HCT116 (cell line): ENCODE measurements around the gene PAK1IP1. TPM values are rescaled to one million over a fixed set of nuclear protein-coding genes. Genes with fewer than 3 reads are reported as not detected.

ENCODE experiments used
- ATAC-seq: fragments of 200-7000 bp; cut with Tn5 transposase; 2 replicates; pipeline ENCODE4 v1.9.1; 2020; ENCODE audit warnings: mild to moderate bottlenecking, moderate library complexity
- BruUV-seq: library from RNA; stranded (reverse); fragments of 400-500 nt; replicated peaks from 2 replicates; lab custom pipeline; 2021; lab: Mats Ljungman, UMichigan
- CTCF ChIA-PET: fragments of 300-600 bp; sonication (Branson Sonifier 250); formaldehyde crosslinking; loops from one replicate; lab custom pipeline; 2021; ENCODE audit warnings: antibody characterized with exemption; lab: Charles Lee
- POLR2A ChIA-PET: fragments of 300-600, 350-600 bp; sonication (Branson Sonifier 250); formaldehyde crosslinking; loops from one replicate; lab custom pipeline; 2021; ENCODE audit warnings: antibody characterized with exemption; lab: Charles Lee
- RAD21 ChIA-PET, 2 experiments: fragments of 300-600 bp; sonication (Branson Sonifier 250); formaldehyde crosslinking; loops; one replicate each; lab custom pipeline; 2023; ENCODE audit warnings: low total read pairs in 2 of 2; ENCODE audit not compliant: uncharacterized antibody in 2 of 2, unreplicated experiment in 2 of 2, low non-redundant PET in 1 of 2; lab: Charles Lee
- DNase-seq: peaks from one replicate; pipeline ENCODE4 v3.0.0-alpha.2; 2010; ENCODE audit warnings: low read depth, low spot score
- H2AFZ ChIP-seq: fragments of 200-600 bp; shearing (Covaris generic), sonication (generic); 2 replicates; pipeline ENCODE4 v1.6.1; 2017; ENCODE audit warnings: low read depth, mixed run types, mixed read lengths, antibody characterized with exemption, low read length; ENCODE audit not compliant: poor library complexity, severe bottlenecking
- H3K27ac ChIP-seq: 2 replicates; pipeline ENCODE4 v1.5.1; 2012; ENCODE audit warnings: low read depth, low read length
- H3K27me3 ChIP-seq: fragments of 200-600 bp; sonication (generic); 2 replicates; pipeline ENCODE4 v1.6.1; 2016; ENCODE audit warnings: mixed run types, low read length, mixed read lengths; ENCODE audit not compliant: insufficient read depth
- H3K36me3 ChIP-seq, 2 experiments: fragments of 200-500 bp in 1 of 2; fragments of 200-600 bp in 1 of 2; sonication (Bioruptor generic) in 1 of 2; sonication (generic) in 1 of 2; 2 replicates each; pipeline versions ENCODE4 v1.5.1 to v1.6.1; 2014 to 2016; ENCODE audit warnings: low read length in 2 of 2, inconsistent platforms in 1 of 2, mixed read lengths in 1 of 2, mixed run types in 1 of 2; ENCODE audit not compliant: insufficient read depth in 2 of 2, control insufficient read depth in 1 of 2
- H3K4me1 ChIP-seq, 2 experiments: fragments of 200-600 bp in 1 of 2; sonication (generic) in 1 of 2; 2 replicates each; pipeline versions ENCODE4 v1.5.1 to v1.6.1; 2012 to 2017; ENCODE audit warnings: low read length in 2 of 2, inconsistent platforms in 1 of 2, mild to moderate bottlenecking in 1 of 2, mixed read lengths in 1 of 2, mixed run types in 1 of 2, moderate library complexity in 1 of 2; ENCODE audit not compliant: insufficient read depth in 2 of 2, control insufficient read depth in 1 of 2
- H3K4me2 ChIP-seq: fragments of 200-600 bp; sonication (generic); 2 replicates; pipeline ENCODE4 v1.6.1; 2017; ENCODE audit warnings: mixed run types, low read length, mixed read lengths
- H3K4me3 ChIP-seq, 2 experiments: fragments of 200-600 bp in 1 of 2; sonication (generic) in 1 of 2; replicated peaks in 1 of 2; 2 replicates each; pipeline ENCODE4 v1.5.1; 2011 to 2016; ENCODE audit warnings: low read length in 2 of 2, control low read depth in 1 of 2, low read depth in 1 of 2, mild to moderate bottlenecking in 1 of 2, mixed read lengths in 1 of 2, mixed run types in 1 of 2
- H3K79me2 ChIP-seq: fragments of 200-600 bp; sonication (generic); 2 replicates; pipeline ENCODE4 v1.6.1; 2017; ENCODE audit warnings: mild to moderate bottlenecking, mixed run types, low read length, moderate library complexity, mixed read lengths; ENCODE audit not compliant: insufficient read depth
- H3K9ac ChIP-seq: fragments of 200-600 bp; sonication (generic); 2 replicates; pipeline ENCODE4 v1.6.1; 2016; ENCODE audit warnings: low read length, mixed read lengths
- H3K9me2 ChIP-seq: fragments of 200-600 bp; sonication (generic), shearing (Covaris generic); 2 replicates; pipeline ENCODE4 v1.6.1; 2017; ENCODE audit warnings: mixed run types, mild to moderate bottlenecking, moderate library complexity; ENCODE audit not compliant: insufficient read depth
- H3K9me3 ChIP-seq, 2 experiments: fragments of 200-500 bp in 1 of 2; fragments of 200-600 bp in 1 of 2; sonication (Bioruptor generic) in 1 of 2; sonication (generic) in 1 of 2; 2 replicates each; pipeline ENCODE4 v1.6.1; 2014 to 2017; ENCODE audit warnings: low read length in 2 of 2, mixed read lengths in 2 of 2, inconsistent platforms in 1 of 2, low read depth in 1 of 2, mild to moderate bottlenecking in 1 of 2, mixed run types in 1 of 2, moderate library complexity in 1 of 2; ENCODE audit not compliant: control insufficient read depth in 1 of 2, insufficient read depth in 1 of 2
- H4K20me1 ChIP-seq: fragments of 200-600 bp; sonication (generic), shearing (Covaris generic); 2 replicates; pipeline ENCODE4 v1.6.1; 2017; ENCODE audit warnings: mixed run types, mild to moderate bottlenecking, moderate library complexity; ENCODE audit not compliant: insufficient read depth
- ATF3 ChIP-seq: IDR thresholded peaks from 2 replicates; pipeline ENCODE4 v1.6.1; 2012
- CBX3 ChIP-seq: IDR thresholded peaks from 2 replicates; pipeline ENCODE4 v1.6.1; 2012; ENCODE audit warnings: low read depth
- CTCF ChIP-seq, 3 experiments: fragments of 200-600 bp in 1 of 3; sonication (generic) in 1 of 3; IDR thresholded peaks in 2 of 3; conservative IDR thresholded peaks in 1 of 3; 2 replicates each; pipeline ENCODE4 v1.5.1; 2012 to 2017; ENCODE audit warnings: low read depth in 2 of 3, low read length in 2 of 3, antibody characterized with exemption in 1 of 3, borderline replicate concordance in 1 of 3, control low read depth in 1 of 3, mild to moderate bottlenecking in 1 of 3, mixed read lengths in 1 of 3, mixed run types in 1 of 3, moderate library complexity in 1 of 3; ENCODE audit not compliant: insufficient read depth in 1 of 3
- ELF1 ChIP-seq: IDR thresholded peaks from 2 replicates; pipeline ENCODE4 v1.6.1; 2012; ENCODE audit warnings: low read depth, borderline replicate concordance
- EZH2 ChIP-seq: fragments of 200-600 bp; sonication (generic); IDR thresholded peaks from 2 replicates; pipeline ENCODE4 v1.6.1; 2017; ENCODE audit warnings: antibody characterized with exemption, mixed run types
- EZH2phosphoT487 ChIP-seq: fragments of 200-600 bp; IDR thresholded peaks from 2 replicates; pipeline ENCODE4 v1.6.1; 2018; ENCODE audit warnings: antibody characterized with exemption, borderline replicate concordance
- FOSL1 ChIP-seq: IDR thresholded peaks from 2 replicates; pipeline ENCODE4 v1.6.1; 2012; ENCODE audit warnings: low read depth
- JUND ChIP-seq: IDR thresholded peaks from 2 replicates; pipeline ENCODE4 v1.6.1; 2012
- POLR2AphosphoS5 ChIP-seq: IDR thresholded peaks from 2 replicates; pipeline ENCODE4 v1.6.1; 2011; ENCODE audit warnings: mild to moderate bottlenecking, low read depth, low read length, moderate library complexity
- RAD21 ChIP-seq: IDR thresholded peaks from 2 replicates; pipeline ENCODE4 v1.6.1; 2012; ENCODE audit warnings: low read depth, mild to moderate bottlenecking
- REST ChIP-seq: IDR thresholded peaks from 2 replicates; pipeline ENCODE4 v1.6.1; 2012; ENCODE audit warnings: low read depth
- SIN3A ChIP-seq: IDR thresholded peaks from 2 replicates; pipeline ENCODE4 v1.6.1; 2012; ENCODE audit warnings: low read depth
- SP1 ChIP-seq: IDR thresholded peaks from 2 replicates; pipeline ENCODE4 v1.6.1; 2012; ENCODE audit warnings: low read depth
- TCF7L2 ChIP-seq: IDR thresholded peaks from 2 replicates; pipeline ENCODE4 v1.7.0; 2011; ENCODE audit warnings: borderline replicate concordance, inconsistent platforms; ENCODE audit not compliant: insufficient read depth, insufficient read length; ENCODE audit errors: extremely low read depth
- ZBTB33 ChIP-seq: IDR thresholded peaks from 2 replicates; pipeline ENCODE4 v1.6.1; 2011; ENCODE audit warnings: mild to moderate bottlenecking, low read length, moderate library complexity; ENCODE audit not compliant: insufficient replicate concordance; ENCODE audit errors: extremely low read depth
- ZFX ChIP-seq: fragments of 450-650 bp; IDR thresholded peaks from 2 replicates; pipeline ENCODE4 v1.6.1; 2017
- ZNF274 ChIP-seq: fragments of 200-500 bp; sonication (Bioruptor generic); IDR thresholded peaks from 2 replicates; pipeline ENCODE4 v1.6.1; 2014; ENCODE audit warnings: mild to moderate bottlenecking, low read depth, low read length, inconsistent platforms
- intact Hi-C: fragments of 100-400 bp; cut with micrococcal nuclease; formaldehyde crosslinking; loops from 2 replicates; pipeline ENCODE4 v1.10.0; 2022
- total RNA-seq: library from RNA; stranded (reverse); gene quantifications from one replicate; pipeline ENCODE4 v1.2.1, GENCODE V29; 2021; ENCODE audit not compliant: unreplicated experiment

PAK1IP1 gene
- total RNA-seq, 1 experiment from 2014 or later, result 24.3 TPM

GRCh38 chr6:10696655-10697054 lies 1.9 kb downstream of the PAK1IP1 start:
- peaks cover 83% of the 10 kb centered on the region for H3K79me2 ChIP-seq
- no peaks in the 10 kb centered on the region for H3K27me3 ChIP-seq
- CTCF ChIA-PET, result no interaction called here
- H3K9me2 ChIP-seq, result no peaks in the 10 kb centered on the region
- H3K9ac ChIP-seq, result 0 out of 2 replicates have a peak overlapping the region, but pooled peaks have one; percentile 94
- peak overlapping the region in 1 of 2 experiments; percentile 89; a peak in 1 of 4 replicates for H3K4me3 ChIP-seq
- no peak overlapping the region for H3K27ac ChIP-seq
- H3K4me1 ChIP-seq, result peaks cover 11 to 19% of the 10 kb centered on the region in 2 experiments; a peak in 3 of 4 replicates
- no peak for ATAC-seq
- TF ChIP-seq CTCF (IDR thresholded peaks at IDR 0.05 in 2 of 3, conservative IDR thresholded peaks at IDR 0.05 in 1 of 3; ENCODE audit: borderline replicate concordance in 1 of 3, insufficient read depth in 1 of 3, low read depth in 2 of 3, low read length in 2 of 3) (no peak), SIN3A (no peak), ELF1 (no peak), SP1 (no peak), JUND (no peak), EZH2 (no peak), EZH2phosphoT487 (no peak), TCF7L2 (no peak), CBX3 (no peak), POLR2AphosphoS5 (no peak), ZBTB33 (no peak), ZFX (no peak), RAD21 (no peak), ZNF274 (no peak), FOSL1 (no peak), ATF3 (no peak), REST (no peak)
- TF ChIP-seq, all 23 proteins: peak for 0
- intact Hi-C loops, result no loop called here
- H3K36me3 ChIP-seq, result peaks cover 15 to 19% of the 10 kb centered on the region in 2 experiments; a peak in 3 of 4 replicates
- POLR2A ChIA-PET, result no interaction called here
- RAD21 ChIA-PET, result no interaction called here
- no peaks in the 10 kb centered on the region; the same call in 1 of the 2 replicates for H4K20me1 ChIP-seq
- no peak overlapping the region for H2AFZ ChIP-seq
- DNase-seq, result no peak
- H3K9me3 ChIP-seq, result no peaks in the 10 kb centered on the region
- no TSS peak for BruUV-seq
- peak overlapping the region; percentile 88 for H3K4me2 ChIP-seq
